Activated T-helper 1 cell treated with Interleukin-2 at 50 U/mL for 16 hours (primary cell): ENCODE data around the gene BCR.

Source experiments
- DNase-seq: peaks from one replicate; pipeline ENCODE4 v3.0.0-alpha.2; 2020; ENCODE audit warnings: low read depth

Gene BCR

DNA sequence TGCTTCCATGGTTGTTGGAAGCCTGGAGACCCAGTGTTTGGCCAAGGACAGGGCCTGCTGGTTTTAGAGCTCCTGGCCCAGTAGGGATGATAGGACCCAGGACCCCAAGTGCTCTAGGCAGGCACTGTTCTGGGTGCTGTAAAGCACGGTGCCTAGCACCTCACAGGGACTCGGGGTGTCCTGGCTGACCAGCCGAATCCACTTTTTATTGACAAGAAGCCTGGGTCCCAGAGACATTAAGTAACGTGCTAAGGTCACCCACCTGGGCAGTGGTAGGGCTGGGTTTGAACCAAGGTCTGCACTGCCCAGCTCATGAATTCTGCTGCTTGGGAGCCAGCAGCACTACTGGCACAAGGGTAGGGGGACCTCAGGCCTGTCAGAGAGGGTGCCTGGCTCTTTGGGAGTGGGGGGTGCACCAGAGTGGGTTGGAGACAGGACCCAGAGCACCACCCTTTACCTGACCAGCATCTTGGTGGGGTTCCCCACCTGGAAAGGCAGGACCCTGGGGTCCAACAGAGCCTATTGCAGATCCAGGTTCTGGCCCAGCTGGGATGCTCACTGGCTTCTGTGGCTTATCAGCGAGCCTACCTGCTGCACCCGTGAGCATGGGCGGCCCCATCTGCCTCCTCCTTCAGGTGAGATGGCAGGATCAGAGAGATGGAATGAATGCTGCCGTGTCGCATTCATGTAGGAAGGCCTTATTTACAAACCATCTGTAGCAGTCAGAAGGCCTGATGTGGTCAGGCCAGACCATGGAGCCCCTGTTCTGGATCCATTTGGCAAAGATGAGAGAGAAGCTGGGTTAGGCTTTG lies 52.0 kb downstream of the BCR start:
- DNase-seq = no peak

GRCh38 chr22:23233084-23233531 lies 52.8 kb downstream of the BCR start:
- no peak for DNase-seq

- DNase-seq = no peak
These were observed 53.6 kb downstream of the BCR start for GRCh38 chr22:23233752-23234408.

- DNase-seq = no peak
These were observed 54.3 kb downstream of the BCR start for GRCh38 chr22:23234409-23235161.

DNA sequence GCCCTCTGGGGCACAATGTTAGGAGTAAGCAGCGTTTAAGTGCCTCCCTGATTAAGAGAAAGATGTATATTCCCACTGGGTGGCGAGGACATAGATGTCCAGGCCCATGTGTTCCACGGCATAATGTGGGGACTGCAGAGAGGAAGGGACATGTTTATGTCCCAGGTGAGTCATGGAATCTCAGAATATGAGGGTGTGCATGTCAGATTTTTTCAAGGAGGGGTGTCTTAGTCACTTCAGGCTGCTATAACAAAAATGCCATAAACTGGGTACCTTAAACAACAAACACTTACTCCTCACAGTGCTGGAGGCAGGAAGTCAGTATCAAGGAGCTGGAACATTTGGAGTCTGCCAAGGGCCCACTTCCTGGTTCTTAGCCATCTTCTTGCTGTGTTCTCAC lies 55.1 kb downstream of the BCR start:
- DNase-seq = no peak

DNA sequence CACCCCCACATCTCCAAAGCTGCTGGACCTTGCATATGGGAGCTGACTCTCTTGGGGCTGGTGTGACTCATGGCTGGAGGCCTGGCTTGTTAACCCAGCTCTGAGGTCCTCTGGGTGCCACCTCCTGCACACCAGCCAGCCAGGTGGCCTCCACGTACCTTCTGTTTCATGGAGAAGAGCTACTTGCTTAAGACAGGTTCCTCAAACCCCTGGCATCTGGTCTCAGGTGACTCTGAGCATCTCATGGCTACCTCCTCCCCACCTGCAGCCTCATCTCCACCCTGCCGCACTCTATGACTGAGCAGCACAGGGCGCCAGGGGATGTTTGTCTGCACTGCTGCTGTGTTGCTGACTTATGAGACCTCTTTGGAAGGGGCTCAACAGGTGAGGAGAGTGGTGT lies 55.7 kb downstream of the BCR start:
- DNase-seq = no peak

DNA sequence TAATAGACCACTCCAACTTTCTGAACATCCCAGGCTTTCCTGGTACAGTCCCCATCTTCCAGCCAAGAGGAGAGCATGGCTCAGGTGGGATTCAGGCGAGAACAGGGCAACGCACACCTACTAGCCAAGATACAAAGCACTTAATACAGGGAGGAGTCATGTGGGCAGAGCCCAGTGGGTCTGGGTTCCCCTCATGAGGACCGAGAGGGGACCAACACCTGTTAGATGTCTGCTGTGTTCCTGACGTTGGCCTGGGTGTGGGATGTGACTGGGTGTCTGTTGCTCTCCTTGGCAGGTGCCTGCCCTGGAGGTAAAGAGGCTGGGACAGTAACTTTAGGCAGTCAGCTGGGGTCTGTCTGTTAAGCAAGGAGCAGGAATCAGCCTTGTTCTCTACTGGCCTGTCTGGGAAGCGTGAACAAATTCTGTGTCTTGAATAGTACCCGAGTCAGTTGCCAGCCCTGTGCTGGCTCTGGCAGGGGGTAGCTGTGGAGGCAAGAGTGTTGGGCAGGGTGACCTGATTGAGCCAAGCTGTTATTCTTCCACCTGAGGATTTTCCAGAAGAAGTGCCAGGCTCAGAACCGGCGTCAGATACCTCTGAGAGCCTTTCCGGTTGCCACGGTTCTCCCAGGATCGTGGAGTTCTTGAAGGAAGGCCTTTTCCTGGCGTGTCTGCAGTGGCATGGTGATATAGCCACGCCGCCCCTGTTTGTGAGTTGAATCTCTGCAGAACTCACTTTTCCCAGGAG lies 56.3 kb downstream of the BCR start:
- no peak for DNase-seq

GRCh38 chr22:23237201-23237798 lies 57.0 kb downstream of the BCR start:
- no peak for DNase-seq

- no peak for DNase-seq
These were observed 57.5 kb downstream of the BCR start for GRCh38 chr22:23237841-23238240.

- no peak for DNase-seq
These were observed 58.4 kb downstream of the BCR start for GRCh38 chr22:23238707-23239106.

- DNase-seq = no peak
These were observed 59.1 kb downstream of the BCR start for GRCh38 chr22:23239429-23239828.

- no peak for DNase-seq
These were observed 60.5 kb downstream of the BCR start for GRCh38 chr22:23240639-23241389.

- DNase-seq = no peak
These were observed 61.5 kb downstream of the BCR start for GRCh38 chr22:23241562-23242472.

- no peak for DNase-seq
These were observed 62.2 kb downstream of the BCR start for GRCh38 chr22:23242473-23243001.

- peak; percentile 52 for DNase-seq
These were observed 62.8 kb downstream of the BCR start for GRCh38 chr22:23243006-23243573.

GRCh38 chr22:23243859-23244689 lies 63.8 kb downstream of the BCR start:
- no peak for DNase-seq

GRCh38 chr22:23244690-23245044 lies 64.4 kb downstream of the BCR start:
- no peak for DNase-seq

GRCh38 chr22:23245045-23245798 lies 64.9 kb downstream of the BCR start:
- no peak for DNase-seq
